ENCODE measurements around the gene CORIN. TPM values are rescaled to one million over a fixed set of nuclear protein-coding genes. Genes with fewer than 3 reads are reported as not detected.

The CORIN gene
- polyA plus RNA-seq, 6 donors from 2014 or later: 0.05 to 0.12 TPM; not detected in 4

DNA sequence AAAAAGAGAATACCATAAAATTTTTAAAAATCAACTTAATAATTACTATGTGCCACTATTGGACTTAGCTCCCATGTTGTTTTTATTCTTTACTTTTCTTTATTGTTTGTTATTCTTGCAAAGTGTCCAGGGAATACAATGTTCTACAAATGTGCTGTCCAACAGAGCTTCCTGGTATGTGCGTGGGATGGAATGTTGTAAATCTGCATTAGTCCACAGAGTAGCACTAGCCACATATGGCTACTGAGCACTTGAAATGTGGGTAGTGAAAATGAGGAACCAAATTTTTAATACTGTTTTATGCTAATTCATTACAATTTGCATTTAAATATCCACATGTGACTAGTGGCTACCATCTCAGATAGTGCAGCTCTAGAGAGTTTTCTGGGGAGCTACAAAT lies 14.3 kb upstream of the CORIN start:
- no peak for ATAC-seq (ENCODE audit: low read depth in 2 of 2)
- H3K4me1 Mint-ChIP-seq: no peaks in the 10 kb centered on the region
- H3K27me3 Mint-ChIP-seq: no peaks in the 10 kb centered on the region
- H3K4me3 Mint-ChIP-seq: no peak overlapping the region
- H3K9me3 Mint-ChIP-seq: no peaks in the 10 kb centered on the region
- peaks cover 10 to 34% of the 10 kb centered on the region in 2 donors for H3K36me3 Mint-ChIP-seq
- no peak overlapping the region for H3K27ac Mint-ChIP-seq
- DNase-seq: no peak

- Mint-ChIP-seq H3K27ac (no peak overlapping the region), H3K27me3 (no peaks in the 10 kb centered on the region), H3K4me1 (no peaks in the 10 kb centered on the region), H3K36me3 (peaks cover 10 to 34% of the 10 kb centered on the region in 2 donors), H3K9me3 (peaks cover 0 to 6% (median 0%) of the 10 kb centered on the region in 7 donors), H3K4me3 (no peak overlapping the region)
- DNase-seq (no peak), ATAC-seq (ENCODE audit: low read depth in 2 of 2) (no peak)
Measured at GRCh38 chr4:47849466-47849865, 11.6 kb upstream of the CORIN start.

- Mint-ChIP-seq H3K36me3 (peaks cover 20 to 33% of the 10 kb centered on the region in 2 donors), H3K27me3 (no peaks in the 10 kb centered on the region), H3K4me1 (no peaks in the 10 kb centered on the region), H3K27ac (no peak overlapping the region), H3K9me3 (peaks cover 0 to 6% (median 0%) of the 10 kb centered on the region in 7 donors), H3K4me3 (no peak overlapping the region)
- no peak for DNase-seq
- no peak for ATAC-seq (ENCODE audit: low read depth in 2 of 2)
Measured at GRCh38 chr4:47848041-47848440, 10.2 kb upstream of the CORIN start.

DNA sequence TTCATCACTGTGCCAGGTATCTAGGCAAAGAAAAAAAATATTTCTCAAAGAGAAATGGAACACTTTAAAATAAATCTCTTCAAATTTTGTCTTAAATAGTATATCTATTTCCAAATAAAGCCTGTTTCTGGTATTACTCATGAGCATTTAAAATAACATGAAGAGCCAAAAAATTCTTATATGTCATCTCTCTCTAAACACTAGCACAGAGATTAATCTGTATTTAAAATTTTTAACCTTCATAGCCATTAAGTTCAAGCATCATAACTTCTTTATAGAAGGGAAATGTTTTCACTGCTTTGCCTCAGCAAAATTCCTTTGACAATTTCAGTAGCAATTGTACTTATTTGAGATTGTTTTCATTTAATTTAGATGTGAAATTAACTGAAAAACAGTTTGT lies 5.1 kb upstream of the CORIN start:
- peaks cover 13 to 17% of the 10 kb centered on the region in 2 donors for H3K36me3 Mint-ChIP-seq
- no peaks in the 10 kb centered on the region for H3K27me3 Mint-ChIP-seq
- DNase-seq (no peak), ATAC-seq (ENCODE audit: low read depth in 2 of 2) (no peak)
- peaks cover 0 to 6% (median 0%) of the 10 kb centered on the region in 7 donors for H3K9me3 Mint-ChIP-seq
- no peak overlapping the region for H3K4me3 Mint-ChIP-seq
- H3K4me1 Mint-ChIP-seq: peaks cover 2 to 9% (median 2%) of the 10 kb centered on the region in 3 donors
- no peak overlapping the region for H3K27ac Mint-ChIP-seq

DNA sequence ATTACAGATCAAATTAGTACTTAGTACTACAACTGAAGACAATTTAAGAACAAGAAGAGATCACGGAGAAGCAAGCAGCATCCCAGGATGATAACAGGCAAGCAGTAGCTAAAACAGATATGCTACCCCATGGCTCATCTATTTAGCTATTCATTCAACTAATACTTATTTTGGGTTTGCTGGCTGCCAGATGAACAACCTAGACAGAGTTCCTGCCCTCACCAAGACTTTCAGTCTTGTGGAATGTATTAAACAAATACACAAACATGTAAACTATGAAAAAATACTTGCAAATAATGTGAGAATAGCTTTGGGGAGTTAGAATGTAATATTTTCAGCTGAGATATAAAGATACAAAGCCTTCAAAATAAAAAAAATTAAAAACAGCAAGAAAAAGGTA lies 2.4 kb upstream of the CORIN start:
- Mint-ChIP-seq H3K27me3 (peaks cover 0 to 19% (median 14%) of the 10 kb centered on the region in 3 donors), H3K4me1 (peaks cover 15 to 31% (median 23%) of the 10 kb centered on the region in 3 donors), H3K27ac (peak overlapping the region in 3 of 6 donors; percentile 8 to 74 (median 29)), H3K4me3 (no peak overlapping the region), H3K36me3 (peaks cover 10% of the 10 kb centered on the region in 2 donors), H3K9me3 (no peaks in the 10 kb centered on the region)
- ATAC-seq (ENCODE audit: low read depth in 2 of 2): no peak
- no peak for DNase-seq

DNA sequence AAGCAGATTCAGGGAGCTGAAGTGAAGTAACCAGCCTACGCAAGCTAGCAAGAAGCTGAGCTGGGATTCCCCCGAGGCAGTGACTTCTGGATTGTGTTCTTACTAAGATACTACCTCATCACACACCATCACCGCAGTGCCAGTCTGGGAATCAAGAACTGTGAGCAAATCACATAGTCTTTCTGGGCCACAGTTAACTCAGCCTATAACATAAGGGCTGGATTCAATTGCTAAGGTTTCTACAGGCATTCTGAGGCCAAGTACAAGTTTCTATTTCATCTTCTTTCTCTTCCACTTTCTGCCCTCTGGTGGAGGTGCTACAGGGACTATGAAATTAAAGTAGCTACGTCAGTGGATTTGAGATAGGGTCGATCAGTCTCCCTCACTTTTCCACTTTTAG lies 1.4 kb upstream of the CORIN start:
- ATAC-seq (ENCODE audit: low read depth in 2 of 2) (peak; percentile 16 to 47), DNase-seq (no peak)
- Mint-ChIP-seq H3K27ac (peak overlapping the region in 1 of 6 donors; percentile 32), H3K4me1 (peaks cover 15 to 32% (median 23%) of the 10 kb centered on the region in 3 donors), H3K27me3 (peaks cover 1 to 27% (median 22%) of the 10 kb centered on the region in 3 donors), H3K4me3 (peak overlapping the region in 2 of 8 donors; percentile 11 to 85), H3K9me3 (no peaks in the 10 kb centered on the region), H3K36me3 (peaks cover 9 to 10% of the 10 kb centered on the region in 2 donors)

- Mint-ChIP-seq H3K27ac (peak overlapping the region in 1 of 6 donors; percentile 13), H3K4me1 (peaks cover 15 to 32% (median 23%) of the 10 kb centered on the region in 3 donors), H3K9me3 (peaks cover 0 to 2% (median 0%) of the 10 kb centered on the region in 7 donors), H3K4me3 (peak overlapping the region in 6 of 8 donors; percentile 29 to 92 (median 84)), H3K27me3 (peaks cover 8 to 35% (median 29%) of the 10 kb centered on the region in 3 donors), H3K36me3 (peaks cover under 1 to 2% of the 10 kb centered on the region in 2 donors)
- ATAC-seq (ENCODE audit: low read depth in 2 of 2): no peak
- no peak for DNase-seq
Measured at GRCh38 chr4:47838445-47838844, 578 bp upstream of the CORIN start.

DNA sequence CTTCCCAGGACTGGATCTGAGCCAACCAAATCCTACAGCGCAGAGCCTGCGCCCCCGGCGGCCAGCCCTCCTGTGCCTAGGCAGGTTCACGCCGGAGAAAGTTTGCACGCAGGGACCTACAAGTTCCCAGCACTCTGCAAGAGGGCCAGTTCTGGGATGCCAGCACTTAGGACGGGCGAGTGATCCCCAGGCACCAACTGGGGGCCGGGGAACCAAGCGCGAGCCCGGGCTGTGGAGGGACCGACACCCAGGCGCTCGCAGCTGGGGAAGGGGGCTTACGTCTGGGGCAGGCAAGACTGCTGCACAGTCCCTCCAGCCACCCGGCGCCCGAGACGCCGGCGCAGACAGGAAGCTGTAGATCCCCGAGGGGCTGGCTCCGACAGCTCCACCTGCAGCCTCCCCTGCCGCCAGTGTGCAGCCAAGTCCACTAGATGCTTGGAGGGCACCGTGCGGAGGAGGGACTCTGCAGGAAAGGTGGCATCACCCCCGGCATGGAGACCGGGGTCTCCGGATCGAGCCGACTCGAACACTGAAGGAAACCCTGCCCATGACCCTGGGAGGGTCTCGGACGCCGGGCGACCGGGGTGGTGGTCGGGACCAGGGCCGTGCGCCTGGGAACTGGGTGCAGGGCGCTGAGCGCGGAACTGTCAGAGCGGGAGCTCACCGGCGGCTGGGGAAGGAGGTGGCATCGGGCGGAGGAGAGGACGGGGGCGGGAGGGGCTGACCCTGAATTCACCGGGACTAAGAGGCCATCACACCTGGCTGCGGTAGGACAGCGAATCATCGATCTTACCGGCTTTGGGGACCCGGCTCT lies 566 bp downstream of the CORIN start:
- peaks cover 15 to 32% (median 23%) of the 10 kb centered on the region in 3 donors for H3K4me1 Mint-ChIP-seq
- peak; percentile 37 for DNase-seq
- peak overlapping the region; percentile 81 to 92 (median 88) for H3K4me3 Mint-ChIP-seq
- H3K27me3 Mint-ChIP-seq: peaks cover 18 to 44% (median 39%) of the 10 kb centered on the region in 3 donors
- H3K27ac Mint-ChIP-seq: peak overlapping the region in 2 of 6 donors; percentile 15 to 18
- peaks cover 0 to 13% (median 3%) of the 10 kb centered on the region in 7 donors for H3K9me3 Mint-ChIP-seq
- ATAC-seq (ENCODE audit: low read depth in 2 of 2): peak; percentile 78 to 82
- H3K36me3 Mint-ChIP-seq: no peaks in the 10 kb centered on the region

DNA sequence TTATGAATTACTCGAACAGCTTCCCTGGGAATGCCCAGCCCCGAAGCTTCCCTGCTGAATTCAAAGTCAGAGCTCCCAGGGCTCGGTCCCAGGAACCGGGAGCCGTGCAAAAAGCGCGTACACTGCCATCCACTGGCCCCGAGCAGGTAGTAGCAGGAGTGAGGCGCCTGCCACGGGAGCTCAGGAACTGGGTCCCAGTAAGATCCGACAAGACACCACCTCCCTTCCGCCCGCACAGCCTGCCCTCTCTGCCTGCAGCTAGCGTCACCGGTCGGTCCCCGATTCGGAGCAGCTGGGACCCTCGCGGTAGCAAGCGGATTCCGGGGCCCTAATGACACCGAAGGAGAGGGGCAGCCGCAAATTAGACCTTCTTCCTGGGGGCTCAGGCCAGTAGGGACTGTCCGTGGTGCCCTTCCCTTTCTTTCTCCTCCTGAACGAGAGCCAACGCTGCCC lies 1.2 kb downstream of the CORIN start:
- H3K27me3 Mint-ChIP-seq: peaks cover 23 to 46% (median 44%) of the 10 kb centered on the region in 3 donors
- ATAC-seq (ENCODE audit: low read depth in 2 of 2): peak; percentile 44 to 57
- H3K9me3 Mint-ChIP-seq: peaks cover 0 to 15% (median 3%) of the 10 kb centered on the region in 7 donors
- H3K27ac Mint-ChIP-seq: peak overlapping the region in 1 of 6 donors; percentile 15
- peak; percentile 7 for DNase-seq
- peaks cover 15 to 32% (median 23%) of the 10 kb centered on the region in 3 donors for H3K4me1 Mint-ChIP-seq
- H3K4me3 Mint-ChIP-seq: peak overlapping the region; percentile 81 to 92 (median 88)
- peaks cover 0 to 4% of the 10 kb centered on the region in 2 donors for H3K36me3 Mint-ChIP-seq

DNA sequence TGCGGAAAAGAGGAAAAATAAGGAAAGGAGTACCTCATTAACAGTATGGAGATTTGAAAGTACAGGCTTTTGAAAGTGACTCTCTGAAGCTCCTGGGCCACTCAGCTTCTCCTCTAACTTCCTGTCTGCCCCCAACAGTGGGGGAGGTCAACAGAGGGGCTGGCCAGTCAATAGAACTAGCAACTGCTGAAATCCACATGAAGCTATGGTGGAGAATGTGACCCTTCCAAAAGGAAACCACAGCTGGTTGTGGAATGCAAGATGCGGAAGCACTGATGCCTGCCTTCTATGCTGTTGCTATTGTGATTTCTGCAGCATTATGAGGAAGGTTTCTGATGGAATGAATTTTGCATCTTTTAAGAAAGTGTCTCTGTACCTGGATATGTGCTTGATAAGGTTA lies 2.4 kb downstream of the CORIN start:
- ATAC-seq (ENCODE audit: low read depth in 2 of 2) (no peak), DNase-seq (no peak)
- H3K9me3 Mint-ChIP-seq: peaks cover 0 to 16% (median 3%) of the 10 kb centered on the region in 7 donors
- H3K36me3 Mint-ChIP-seq: peaks cover 0 to 6% of the 10 kb centered on the region in 2 donors
- peaks cover 15 to 32% (median 23%) of the 10 kb centered on the region in 3 donors for H3K4me1 Mint-ChIP-seq
- peaks cover 29 to 55% (median 51%) of the 10 kb centered on the region in 3 donors for H3K27me3 Mint-ChIP-seq
- H3K27ac Mint-ChIP-seq: no peak overlapping the region
- peak overlapping the region in 5 of 8 donors; percentile 37 to 89 (median 85) for H3K4me3 Mint-ChIP-seq

DNA sequence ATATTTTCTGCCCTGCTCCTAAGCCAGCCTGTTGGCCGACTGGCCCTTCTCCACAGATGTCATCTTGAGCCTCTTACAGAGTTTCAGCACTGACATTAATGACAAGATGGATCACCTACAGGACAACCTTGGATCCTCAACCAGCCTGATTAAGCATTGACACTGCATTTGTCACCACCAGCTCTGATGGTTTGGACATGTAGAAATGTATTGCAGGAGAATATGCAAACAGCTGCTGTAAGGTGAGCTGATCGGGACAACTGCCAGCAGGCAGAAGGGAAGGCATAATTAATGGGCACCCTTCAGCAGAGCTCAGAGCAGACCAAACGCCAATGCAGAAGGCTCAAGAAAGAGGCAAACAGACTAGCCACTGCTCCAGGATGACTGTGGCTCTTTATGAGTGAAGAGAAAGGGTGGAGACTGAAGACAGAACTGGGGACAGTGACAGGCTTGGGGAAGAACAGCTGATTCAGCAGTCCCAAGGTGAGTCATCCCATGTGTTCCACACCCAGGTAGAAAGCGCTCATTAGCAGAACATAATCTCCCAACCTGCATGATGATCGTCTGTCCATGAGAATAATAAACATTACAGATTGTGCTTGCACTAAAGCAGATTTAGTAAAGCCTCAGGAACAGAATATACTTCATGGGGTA lies 6.7 kb downstream of the CORIN start:
- H3K4me3 Mint-ChIP-seq: no peak overlapping the region
- no peak overlapping the region for H3K27ac Mint-ChIP-seq
- peaks cover 4 to 9% (median 4%) of the 10 kb centered on the region in 3 donors for H3K4me1 Mint-ChIP-seq
- H3K36me3 Mint-ChIP-seq: peaks cover 0 to 6% of the 10 kb centered on the region in 2 donors
- H3K27me3 Mint-ChIP-seq: peaks cover 29 to 55% (median 44%) of the 10 kb centered on the region in 3 donors
- H3K9me3 Mint-ChIP-seq: peaks cover 0 to 16% (median 3%) of the 10 kb centered on the region in 7 donors
- DNase-seq: no peak
- ATAC-seq (ENCODE audit: low read depth in 2 of 2): no peak

DNA sequence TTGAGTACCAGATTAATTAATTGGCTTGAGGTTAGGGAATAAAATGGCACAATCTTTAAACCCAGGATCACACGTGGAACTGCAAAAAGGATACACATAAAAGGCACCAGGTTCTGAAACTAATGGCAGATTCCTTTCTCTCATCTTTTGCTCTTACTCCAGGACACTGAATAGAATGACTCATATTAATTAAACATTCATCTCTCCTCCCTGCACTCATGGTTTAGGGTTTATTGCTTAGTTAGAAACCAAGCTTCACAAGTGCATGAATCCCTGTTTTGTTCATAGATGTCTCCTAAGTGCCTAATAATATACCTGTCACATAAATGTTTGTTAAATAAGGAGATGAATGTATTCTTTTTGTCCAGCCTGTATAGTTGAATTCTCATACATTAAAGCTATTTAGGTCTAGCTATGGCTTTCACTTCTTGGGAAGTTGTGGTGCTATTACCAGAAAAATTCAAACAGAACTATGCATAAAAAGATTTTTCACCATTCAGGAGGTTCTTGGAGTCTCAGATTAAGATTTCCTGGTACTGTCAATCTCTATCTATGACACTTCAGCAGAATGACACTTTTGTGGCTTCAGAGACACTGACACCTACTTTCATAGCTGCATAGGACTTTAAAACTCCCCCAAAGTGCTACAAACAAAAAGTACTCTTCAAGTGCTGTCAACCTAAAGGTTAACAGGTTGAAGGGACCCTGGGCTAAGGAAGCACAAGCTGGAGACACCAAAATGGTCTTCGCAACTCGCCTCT lies 7.4 kb downstream of the CORIN start:
- H3K27ac Mint-ChIP-seq: no peak overlapping the region
- H3K9me3 Mint-ChIP-seq: peaks cover 0 to 16% (median 3%) of the 10 kb centered on the region in 7 donors
- peaks cover 0 to 6% of the 10 kb centered on the region in 2 donors for H3K36me3 Mint-ChIP-seq
- ATAC-seq (ENCODE audit: low read depth in 2 of 2) (no peak), DNase-seq (no peak)
- no peak overlapping the region for H3K4me3 Mint-ChIP-seq
- peaks cover 29 to 49% (median 37%) of the 10 kb centered on the region in 3 donors for H3K27me3 Mint-ChIP-seq
- H3K4me1 Mint-ChIP-seq: peaks cover 0 to 3% (median 0%) of the 10 kb centered on the region in 3 donors

- ATAC-seq (ENCODE audit: low read depth in 2 of 2) (no peak), DNase-seq (no peak)
- H3K4me1 Mint-ChIP-seq: no peaks in the 10 kb centered on the region
- peaks cover 0 to 16% (median 3%) of the 10 kb centered on the region in 7 donors for H3K9me3 Mint-ChIP-seq
- H3K36me3 Mint-ChIP-seq: peaks cover 0 to 6% of the 10 kb centered on the region in 2 donors
- peak overlapping the region in 1 of 6 donors; percentile 27 for H3K27ac Mint-ChIP-seq
- H3K4me3 Mint-ChIP-seq: no peak overlapping the region
- peaks cover 29 to 42% (median 29%) of the 10 kb centered on the region in 3 donors for H3K27me3 Mint-ChIP-seq
Measured at GRCh38 chr4:47829438-47829837, 8.4 kb downstream of the CORIN start.
